Body of pancreas (tissue), 4 donors: ENCODE data around the gene CASP4. TPM values are rescaled to one million over a fixed set of nuclear protein-coding genes. Genes with fewer than 3 reads are reported as not detected.
A peak's percentile ranks its signal among the peaks of the same experiment; 100 is the strongest.

ENCODE experiments used
- ATAC-seq: fragments of 150-250 bp; one replicate; pipeline ENCODE4 v1.9.1; 2016
- DNase-seq, 4 donors: peaks; one replicate each; pipeline ENCODE4 v3.0.0-alpha.2; 2019
- H3K27ac ChIP-seq, 4 donors: fragments of 200-600 bp; sonication (generic); 1 replicate in 3 of 4; 2 replicates in 1 of 4; pipeline versions ENCODE4 v1.5.1 to v1.6.1; 2016 to 2019; ENCODE audit warnings: mild to moderate bottlenecking in 1 of 4, mixed read lengths in 1 of 4, moderate library complexity in 1 of 4
- H3K27me3 ChIP-seq, 2 donors: fragments of 200-600 bp; sonication (generic); one replicate each; pipeline ENCODE4 v1.6.0; 2016; ENCODE audit warnings: mild to moderate bottlenecking in 1 of 2
- H3K36me3 ChIP-seq, 2 donors: fragments of 200-600 bp; sonication (generic); replicated peaks in 1 of 2; 2 replicates each; pipeline ENCODE4 v1.5.1; 2016; ENCODE audit warnings: low read depth in 2 of 2; ENCODE audit not compliant: insufficient read depth in 1 of 2
- H3K4me1 ChIP-seq: fragments of 200-600 bp; sonication (generic); one replicate; pipeline ENCODE4 v1.6.0; 2016
- H3K4me3 ChIP-seq, 2 donors: fragments of 200-600 bp; sonication (generic); 1 replicate in 1 of 2; 2 replicates in 1 of 2; pipeline ENCODE4 v1.5.1; 2016 to 2019
- H3K9me3 ChIP-seq, 3 donors: fragments of 200-600 bp; sonication (generic); 1 replicate in 2 of 3; 2 replicates in 1 of 3; pipeline ENCODE4 v1.5.1; 2016
- CTCF ChIP-seq, 7 experiments: fragments of 450-650 bp in 4 of 7; fragments of 200-600 bp in 3 of 7; sonication (generic) in 3 of 7; IDR thresholded peaks; one replicate each; pipeline ENCODE4 v1.5.1; 2016 to 2019; ENCODE audit warnings: antibody characterized with exemption in 7 of 7
- POLR2A ChIP-seq, 3 donors: fragments of 450-650 bp; IDR thresholded peaks; one replicate each; pipeline ENCODE4 v1.6.1; 2016; ENCODE audit warnings: antibody characterized with exemption in 3 of 3, mild to moderate bottlenecking in 2 of 3
- whole genome bisulfite sequencing, 2 donors: methylation state at CpG; one replicate each; pipeline ENCODE4 v1.1.5; 2017; 5-methylcytosine and 5-hydroxymethylcytosine counted together
- intact Hi-C: fragments of 100-400 bp; cut with DNase I; formaldehyde crosslinking; loops from one replicate; pipeline ENCODE4 v1.15.1; 2023
- total RNA-seq, 2 donors: library from RNA; depleted of rRNA; stranded (reverse); fragments of >200 nt; gene quantifications; one replicate each; pipeline ENCODE4 v1.1.0, GENCODE V29; 2016

The CASP4 gene
- total RNA-seq = 10 to 100 TPM; 39.9 to 61.0 TPM

GRCh38 chr11:104968355-104968855 lies at the start of gene CASP4:
TSS of gene CASP4 (minus strand) at chr11:104968574. CDS start at chr11:104968525, 49 bp downstream.
- H3K9me3 ChIP-seq = no peaks in the 10 kb centered on the region
- H3K27me3 ChIP-seq = no peaks in the 10 kb centered on the region
- peaks cover 31% of the 10 kb centered on the region for H3K4me1 ChIP-seq
- H3K36me3 ChIP-seq = no peaks in the 10 kb centered on the region
- ATAC-seq (peak; percentile 91), DNase-seq (peak; percentile 18 to 69 (median 22))
- peak within 1 kb of the TSS; percentile 40 for H3K4me3 ChIP-seq
- no peak for TF ChIP-seq CTCF (IDR thresholded peaks at IDR 0.05)
- TF ChIP-seq POLR2A (IDR thresholded peaks at IDR 0.05) = peak in 2 of 3 donors; percentile 82 to 83
- H3K27ac ChIP-seq = peak within 1 kb of the TSS; percentile 78 to 87 (median 85)
- intact Hi-C loops = no loop called here
- WGBS, 2 donors = 1% methylated on average over 4 of the region's 4 CpGs

GRCh38 chr11:105007463-105007862 lies 39.1 kb upstream of the CASP4 start:
- TF ChIP-seq CTCF (IDR thresholded peaks at IDR 0.05) (no peak), POLR2A (IDR thresholded peaks at IDR 0.05) (no peak)
- ATAC-seq (no peak), DNase-seq (no peak)
- H3K27ac ChIP-seq = no peak overlapping the region
- H3K9me3 ChIP-seq = no peaks in the 10 kb centered on the region
- H3K36me3 ChIP-seq = no peaks in the 10 kb centered on the region
- H3K27me3 ChIP-seq = no peaks in the 10 kb centered on the region
- no peaks in the 10 kb centered on the region for H3K4me1 ChIP-seq
- intact Hi-C loops = no loop called here
- H3K4me3 ChIP-seq = no peak overlapping the region

GRCh38 chr11:105005451-105005845 lies 37.1 kb upstream of the CASP4 start:
- H3K36me3 ChIP-seq = no peaks in the 10 kb centered on the region
- H3K9me3 ChIP-seq = no peaks in the 10 kb centered on the region
- intact Hi-C loops = no loop called here
- H3K4me3 ChIP-seq = no peak overlapping the region
- DNase-seq = no peak
- WGBS, 2 donors = 63 to 66% methylated on average over 3 of the region's 3 CpGs
- no peak for ATAC-seq
- no peaks in the 10 kb centered on the region for H3K4me1 ChIP-seq
- H3K27me3 ChIP-seq = no peaks in the 10 kb centered on the region
- no peak overlapping the region for H3K27ac ChIP-seq
- TF ChIP-seq POLR2A (IDR thresholded peaks at IDR 0.05) (no peak), CTCF (IDR thresholded peaks at IDR 0.05) (no peak)

GRCh38 chr11:105004021-105004420 lies 35.6 kb upstream of the CASP4 start:
- Histone ChIP-seq H3K36me3 (no peaks in the 10 kb centered on the region), H3K27ac (no peak overlapping the region), H3K27me3 (no peaks in the 10 kb centered on the region), H3K4me1 (no peaks in the 10 kb centered on the region), H3K9me3 (no peaks in the 10 kb centered on the region), H3K4me3 (no peak overlapping the region)
- intact Hi-C loops = no loop called here
- DNase-seq (no peak), ATAC-seq (no peak)
- WGBS, 2 donors = 43 to 47% methylated on average over 3 of the region's 3 CpGs
- no peak for TF ChIP-seq CTCF (IDR thresholded peaks at IDR 0.05)
- TF ChIP-seq POLR2A (IDR thresholded peaks at IDR 0.05) = no peak

- intact Hi-C loops = no loop called here
- TF ChIP-seq POLR2A (IDR thresholded peaks at IDR 0.05) (no peak), CTCF (IDR thresholded peaks at IDR 0.05) (no peak)
- ATAC-seq = no peak
- Histone ChIP-seq H3K27me3 (no peaks in the 10 kb centered on the region), H3K27ac (no peak overlapping the region), H3K4me3 (no peak overlapping the region), H3K36me3 (no peaks in the 10 kb centered on the region), H3K9me3 (no peaks in the 10 kb centered on the region), H3K4me1 (no peaks in the 10 kb centered on the region)
- 72 to 75% methylated on average over 2 of the region's 2 CpGs for WGBS, 2 donors
- DNase-seq = no peak
Observed at GRCh38 chr11:105003151-105003550, 34.8 kb upstream of the CASP4 start.
